ENCODE measurements around the gene NAPSA. TPM values are rescaled to one million over a fixed set of nuclear protein-coding genes. Genes with fewer than 3 reads are reported as not detected.

The NAPSA gene
- total and polyA plus RNA-seq, 9 of the 15 experiments (the other 6 are each of a cell fraction or from before 2014, with no cell fraction given), result 0.25 to 1.9 (median 0.69) TPM

- Histone ChIP-seq H3K9ac (ENCODE audit: insufficient read depth in 1 of 2, low read depth in 2 of 2, low read length in 2 of 2) (peak overlapping the region in 1 of 2 experiments; percentile 78; a peak in 2 of 4 replicates), H3K27me3 (ENCODE audit: control insufficient read depth in 2 of 2, insufficient read depth in 2 of 2, low read length in 2 of 2) (no peaks in the 10 kb centered on the region), H3K4me3 (peak overlapping the region; percentile 21; the same call in 1 of the 2 replicates), H2AFZ (ENCODE audit: low read depth, low read length) (no peak overlapping the region), H3K27ac (ENCODE audit: extremely low read depth, low read depth, low read length) (no peak overlapping the region), H3K4me1 (replicated peaks in 1 of 2; ENCODE audit: control insufficient read depth in 2 of 2, insufficient read depth in 2 of 2, low read length in 2 of 2) (peaks cover 24 to 60% of the 10 kb centered on the region in 2 experiments), H3K36me3 (ENCODE audit: control insufficient read depth, insufficient read depth, low read length) (peaks cover 14% of the 10 kb centered on the region; the same call in 1 of the 3 replicates), H3K9me3 (replicated peaks; ENCODE audit: control insufficient read depth, insufficient read depth, low read depth, low read length) (no peaks in the 10 kb centered on the region), H3K79me2 (ENCODE audit: control insufficient read depth, insufficient read depth, low read length) (peaks cover 22% of the 10 kb centered on the region), H3K9me1 (ENCODE audit: control insufficient read depth, insufficient read depth, low read length) (peaks cover 3% of the 10 kb centered on the region), H4K20me1 (replicated peaks; ENCODE audit: control insufficient read depth, insufficient read depth, low read length) (peaks cover 47% of the 10 kb centered on the region), H3K4me2 (ENCODE audit: insufficient read depth, low read length) (peak overlapping the region; percentile 67)
- in situ Hi-C loops (cut with MboI) (no loop called here), intact Hi-C loops (cut with micrococcal nuclease) (loop anchor here (5.0 kb wide), 1 partner anchor 59 kb away; no protein-coding TSS in a partner anchor)
- TF ChIP-seq MYC (IDR thresholded peaks at IDR 0.05; ENCODE audit: low read depth, low read length) (no peak), MYC (CRISPR knock-in tag; IDR thresholded peaks at IDR 0.05; ENCODE audit: borderline replicate concordance, low read depth) (peak; percentile 35; the same call in 1 of the 2 replicates), MAFG (tag; conservative IDR thresholded peaks at IDR 0.05) (peak; percentile 75), ZNF316 (IDR thresholded peaks at IDR 0.05) (peak; percentile 94), MAFK (IDR thresholded peaks at IDR 0.05; ENCODE audit: low read length) (peak; percentile 78), ZNF217 (CRISPR knock-in tag; IDR thresholded peaks at IDR 0.05) (no peak), ZEB2 (IDR thresholded peaks at IDR 0.05) (no peak), ZNF354B (CRISPR knock-in tag; IDR thresholded peaks at IDR 0.05) (no peak), ETV6 (IDR thresholded peaks at IDR 0.05; ENCODE audit: borderline replicate concordance in 1 of 2, low read depth in 2 of 2, low read length in 1 of 2) (no peak), ETV6 (CRISPR knock-in tag; IDR thresholded peaks at IDR 0.05; ENCODE audit: borderline replicate concordance) (0 out of 2 replicates have a peak, but pooled peaks have one; percentile 1), MAFF (IDR thresholded peaks at IDR 0.05; ENCODE audit: low read length) (peak; percentile 62; the same call in 1 of the 2 replicates), C11orf30 (IDR thresholded peaks at IDR 0.05; ENCODE audit: low read depth) (peak; percentile 93)
- no TSS peak for BruUV-seq (replicated peaks)
- ChIA-PET POLR2A (interaction anchor here (0.8 to 1.5 kb wide), 3 partner anchors 10 to 25 kb away, joined by 3 to 9 read pairs (median 3); no protein-coding TSS in a partner anchor), CTCF (ENCODE audit: low intra/inter-chr PET ratio) (interaction anchor here (1.4 kb wide), 1 partner anchor 63 kb away, joined by 8 read pairs; no protein-coding TSS in a partner anchor)
- no peak for ATAC-seq
- FAIRE-seq, result no peak
- WGBS (ENCODE audit: insufficient coverage, low coverage, missing lambda C conversion rate), result 12% methylated on average over 7 of the region's 26 CpGs
- peak in 1 of 4 experiments; percentile 6 for DNase-seq (ENCODE audit: extremely low read depth in 1 of 4, low spot score in 3 of 4)
Observed at GRCh38 chr19:50326101-50326664, 39.3 kb downstream of the NAPSA start.

Data from K562 (cell line).